ENCODE data around the gene VPS37D.

DNA sequence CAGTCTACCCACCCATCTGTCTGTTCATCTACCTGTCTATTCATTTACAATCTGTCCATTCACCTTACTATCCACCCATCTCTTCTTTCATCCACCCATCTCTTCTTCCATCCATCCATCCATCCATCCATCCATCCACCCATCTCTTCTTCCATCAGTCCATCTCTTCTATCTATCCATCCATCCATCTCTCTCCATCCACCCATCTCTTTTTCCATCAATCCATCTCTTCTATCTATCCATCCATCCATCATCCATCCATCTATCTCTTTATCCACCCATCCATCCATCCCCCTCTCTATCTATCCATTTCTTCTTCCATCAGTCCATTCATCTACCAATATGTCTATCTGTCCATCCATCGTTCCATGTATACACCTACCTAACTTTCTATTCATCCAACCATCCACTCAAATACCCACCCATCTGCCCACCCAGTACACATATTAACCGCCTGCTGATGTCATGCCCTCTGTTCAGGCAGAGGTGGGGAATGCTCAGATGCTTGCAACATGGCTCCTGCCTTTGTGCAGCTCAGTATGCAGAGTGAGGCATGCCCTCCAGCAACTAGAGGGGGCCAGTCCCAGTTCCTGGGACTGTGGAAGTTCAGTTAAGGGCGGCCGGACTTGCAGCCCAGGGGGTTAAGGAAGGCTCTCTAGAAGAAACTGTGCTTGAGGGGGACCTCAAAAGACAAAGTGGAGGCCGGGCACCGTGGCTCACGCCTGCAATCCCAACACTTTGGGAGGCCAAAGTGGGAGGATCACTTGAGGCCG is 32.0 kb upstream of the VPS37D start:
- TF ChIP-seq, protein P1, sequence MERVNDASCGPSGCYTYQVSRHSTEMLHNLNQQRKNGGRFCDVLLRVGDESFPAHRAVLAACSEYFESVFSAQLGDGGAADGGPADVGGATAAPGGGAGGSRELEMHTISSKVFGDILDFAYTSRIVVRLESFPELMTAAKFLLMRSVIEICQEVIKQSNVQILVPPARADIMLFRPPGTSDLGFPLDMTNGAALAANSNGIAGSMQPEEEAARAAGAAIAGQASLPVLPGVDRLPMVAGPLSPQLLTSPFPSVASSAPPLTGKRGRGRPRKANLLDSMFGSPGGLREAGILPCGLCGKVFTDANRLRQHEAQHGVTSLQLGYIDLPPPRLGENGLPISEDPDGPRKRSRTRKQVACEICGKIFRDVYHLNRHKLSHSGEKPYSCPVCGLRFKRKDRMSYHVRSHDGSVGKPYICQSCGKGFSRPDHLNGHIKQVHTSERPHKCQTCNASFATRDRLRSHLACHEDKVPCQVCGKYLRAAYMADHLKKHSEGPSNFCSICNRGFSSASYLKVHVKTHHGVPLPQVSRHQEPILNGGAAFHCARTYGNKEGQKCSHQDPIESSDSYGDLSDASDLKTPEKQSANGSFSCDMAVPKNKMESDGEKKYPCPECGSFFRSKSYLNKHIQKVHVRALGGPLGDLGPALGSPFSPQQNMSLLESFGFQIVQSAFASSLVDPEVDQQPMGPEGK (CRISPR knock-in tag; IDR thresholded peaks at IDR 0.05; ENCODE audit: borderline replicate concordance), result no peak
- TF ChIP-seq, protein P2, sequence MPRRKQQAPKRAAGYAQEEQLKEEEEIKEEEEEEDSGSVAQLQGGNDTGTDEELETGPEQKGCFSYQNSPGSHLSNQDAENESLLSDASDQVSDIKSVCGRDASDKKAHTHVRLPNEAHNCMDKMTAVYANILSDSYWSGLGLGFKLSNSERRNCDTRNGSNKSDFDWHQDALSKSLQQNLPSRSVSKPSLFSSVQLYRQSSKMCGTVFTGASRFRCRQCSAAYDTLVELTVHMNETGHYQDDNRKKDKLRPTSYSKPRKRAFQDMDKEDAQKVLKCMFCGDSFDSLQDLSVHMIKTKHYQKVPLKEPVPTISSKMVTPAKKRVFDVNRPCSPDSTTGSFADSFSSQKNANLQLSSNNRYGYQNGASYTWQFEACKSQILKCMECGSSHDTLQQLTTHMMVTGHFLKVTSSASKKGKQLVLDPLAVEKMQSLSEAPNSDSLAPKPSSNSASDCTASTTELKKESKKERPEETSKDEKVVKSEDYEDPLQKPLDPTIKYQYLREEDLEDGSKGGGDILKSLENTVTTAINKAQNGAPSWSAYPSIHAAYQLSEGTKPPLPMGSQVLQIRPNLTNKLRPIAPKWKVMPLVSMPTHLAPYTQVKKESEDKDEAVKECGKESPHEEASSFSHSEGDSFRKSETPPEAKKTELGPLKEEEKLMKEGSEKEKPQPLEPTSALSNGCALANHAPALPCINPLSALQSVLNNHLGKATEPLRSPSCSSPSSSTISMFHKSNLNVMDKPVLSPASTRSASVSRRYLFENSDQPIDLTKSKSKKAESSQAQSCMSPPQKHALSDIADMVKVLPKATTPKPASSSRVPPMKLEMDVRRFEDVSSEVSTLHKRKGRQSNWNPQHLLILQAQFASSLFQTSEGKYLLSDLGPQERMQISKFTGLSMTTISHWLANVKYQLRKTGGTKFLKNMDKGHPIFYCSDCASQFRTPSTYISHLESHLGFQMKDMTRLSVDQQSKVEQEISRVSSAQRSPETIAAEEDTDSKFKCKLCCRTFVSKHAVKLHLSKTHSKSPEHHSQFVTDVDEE (CRISPR knock-in tag; IDR thresholded peaks at IDR 0.05), result no peak
- TF ChIP-seq ISL1 (CRISPR knock-in tag; IDR thresholded peaks at IDR 0.05), result no peak
- TF ChIP-seq, protein P3, sequence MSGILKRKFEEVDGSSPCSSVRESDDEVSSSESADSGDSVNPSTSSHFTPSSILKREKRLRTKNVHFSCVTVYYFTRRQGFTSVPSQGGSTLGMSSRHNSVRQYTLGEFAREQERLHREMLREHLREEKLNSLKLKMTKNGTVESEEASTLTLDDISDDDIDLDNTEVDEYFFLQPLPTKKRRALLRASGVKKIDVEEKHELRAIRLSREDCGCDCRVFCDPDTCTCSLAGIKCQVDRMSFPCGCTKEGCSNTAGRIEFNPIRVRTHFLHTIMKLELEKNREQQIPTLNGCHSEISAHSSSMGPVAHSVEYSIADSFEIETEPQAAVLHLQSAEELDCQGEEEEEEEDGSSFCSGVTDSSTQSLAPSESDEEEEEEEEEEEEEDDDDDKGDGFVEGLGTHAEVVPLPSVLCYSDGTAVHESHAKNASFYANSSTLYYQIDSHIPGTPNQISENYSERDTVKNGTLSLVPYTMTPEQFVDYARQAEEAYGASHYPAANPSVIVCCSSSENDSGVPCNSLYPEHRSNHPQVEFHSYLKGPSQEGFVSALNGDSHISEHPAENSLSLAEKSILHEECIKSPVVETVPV (CRISPR knock-in tag; IDR thresholded peaks at IDR 0.05), result no peak
- TF ChIP-seq, protein P4, sequence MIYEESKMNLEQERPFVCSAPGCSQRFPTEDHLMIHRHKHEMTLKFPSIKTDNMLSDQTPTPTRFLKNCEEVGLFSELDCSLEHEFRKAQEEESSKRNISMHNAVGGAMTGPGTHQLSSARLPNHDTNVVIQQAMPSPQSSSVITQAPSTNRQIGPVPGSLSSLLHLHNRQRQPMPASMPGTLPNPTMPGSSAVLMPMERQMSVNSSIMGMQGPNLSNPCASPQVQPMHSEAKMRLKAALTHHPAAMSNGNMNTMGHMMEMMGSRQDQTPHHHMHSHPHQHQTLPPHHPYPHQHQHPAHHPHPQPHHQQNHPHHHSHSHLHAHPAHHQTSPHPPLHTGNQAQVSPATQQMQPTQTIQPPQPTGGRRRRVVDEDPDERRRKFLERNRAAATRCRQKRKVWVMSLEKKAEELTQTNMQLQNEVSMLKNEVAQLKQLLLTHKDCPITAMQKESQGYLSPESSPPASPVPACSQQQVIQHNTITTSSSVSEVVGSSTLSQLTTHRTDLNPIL (CRISPR knock-in tag; IDR thresholded peaks at IDR 0.05; ENCODE audit: low read depth), result no peak
- TF ChIP-seq ZNF8 (CRISPR knock-in tag; IDR thresholded peaks at IDR 0.05), result no peak
- TF ChIP-seq RARB (CRISPR knock-in tag; IDR thresholded peaks at IDR 0.05), result no peak
- no peak for TF ChIP-seq TCF4 (CRISPR knock-in tag; IDR thresholded peaks at IDR 0.05; ENCODE audit: borderline replicate concordance)
- no peak for TF ChIP-seq GLIS3 (CRISPR knock-in tag; IDR thresholded peaks at IDR 0.05)
- no peak for TF ChIP-seq ARNTL (CRISPR knock-in tag; IDR thresholded peaks at IDR 0.05; ENCODE audit: borderline replicate concordance, low read depth)
- TF ChIP-seq ZC3H10 (CRISPR knock-in tag; IDR thresholded peaks at IDR 0.05), result no peak
- TF ChIP-seq OSR1 (CRISPR knock-in tag; IDR thresholded peaks at IDR 0.05), result no peak
- TF ChIP-seq BACH2 (CRISPR knock-in tag; IDR thresholded peaks at IDR 0.05; ENCODE audit: borderline replicate concordance), result no peak
- TF ChIP-seq ESRRG (CRISPR knock-in tag; IDR thresholded peaks at IDR 0.05), result no peak

All from SK-N-SH treated with all-trans-retinoic acid at 6 μM for 48 hours (cell line).